Measurements from ENCODE around the gene TTYH2. TPM values are rescaled to one million over a fixed set of nuclear protein-coding genes. Genes with fewer than 3 reads are reported as not detected.

Gene TTYH2
- total RNA-seq, 1 donor from 2014 or later = 1.2 TPM

DNA sequence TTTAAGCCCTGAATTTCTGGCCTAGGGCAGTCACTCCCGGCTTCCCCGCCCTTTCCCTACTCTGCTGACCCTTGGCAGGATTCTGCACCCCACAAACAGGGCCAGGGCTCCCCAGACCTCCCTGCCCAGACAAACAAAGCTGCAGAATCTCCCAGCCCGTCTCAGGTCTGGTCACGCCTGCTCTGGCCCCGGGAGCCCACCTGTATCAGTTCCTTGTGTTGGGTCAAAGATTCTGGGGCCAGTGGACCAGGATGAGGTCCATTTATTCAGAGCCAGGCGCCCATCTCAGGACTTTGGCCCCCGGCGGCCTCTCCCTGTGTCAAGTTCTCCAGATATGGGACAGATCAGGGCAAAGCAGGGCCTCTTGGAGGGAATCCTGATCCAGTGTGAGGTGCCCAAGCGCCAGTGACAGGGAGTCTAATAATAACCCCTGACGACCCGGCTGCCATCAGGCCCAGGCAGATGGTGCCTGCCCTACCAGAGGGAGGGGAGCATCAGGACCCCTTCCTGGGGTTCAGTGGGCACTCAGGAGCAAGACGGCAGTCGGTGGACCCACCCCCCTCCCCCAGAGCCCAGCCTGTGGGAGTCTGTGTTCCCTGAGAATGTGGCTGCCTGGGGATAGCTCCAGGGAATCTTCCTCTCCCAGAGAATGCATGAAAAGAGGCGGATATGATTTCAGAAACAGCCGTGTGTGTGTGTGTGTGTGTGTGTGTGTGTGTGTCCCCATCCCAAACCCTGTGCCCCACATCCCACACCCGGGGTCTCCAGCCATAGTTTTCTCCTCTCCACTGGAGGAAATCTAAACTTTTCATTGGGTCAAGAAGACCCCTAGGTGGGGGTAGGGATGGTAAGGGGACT is 1.3 kb downstream of the TTYH2 start:
- DNase-seq (ENCODE audit: low read depth) = no peak
- TF ChIP-seq, protein P1, sequence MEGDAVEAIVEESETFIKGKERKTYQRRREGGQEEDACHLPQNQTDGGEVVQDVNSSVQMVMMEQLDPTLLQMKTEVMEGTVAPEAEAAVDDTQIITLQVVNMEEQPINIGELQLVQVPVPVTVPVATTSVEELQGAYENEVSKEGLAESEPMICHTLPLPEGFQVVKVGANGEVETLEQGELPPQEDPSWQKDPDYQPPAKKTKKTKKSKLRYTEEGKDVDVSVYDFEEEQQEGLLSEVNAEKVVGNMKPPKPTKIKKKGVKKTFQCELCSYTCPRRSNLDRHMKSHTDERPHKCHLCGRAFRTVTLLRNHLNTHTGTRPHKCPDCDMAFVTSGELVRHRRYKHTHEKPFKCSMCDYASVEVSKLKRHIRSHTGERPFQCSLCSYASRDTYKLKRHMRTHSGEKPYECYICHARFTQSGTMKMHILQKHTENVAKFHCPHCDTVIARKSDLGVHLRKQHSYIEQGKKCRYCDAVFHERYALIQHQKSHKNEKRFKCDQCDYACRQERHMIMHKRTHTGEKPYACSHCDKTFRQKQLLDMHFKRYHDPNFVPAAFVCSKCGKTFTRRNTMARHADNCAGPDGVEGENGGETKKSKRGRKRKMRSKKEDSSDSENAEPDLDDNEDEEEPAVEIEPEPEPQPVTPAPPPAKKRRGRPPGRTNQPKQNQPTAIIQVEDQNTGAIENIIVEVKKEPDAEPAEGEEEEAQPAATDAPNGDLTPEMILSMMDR (conservative IDR thresholded peaks at IDR 0.05; ENCODE audit: low read depth, low read length) = no peak
- H3K4me3 ChIP-seq (ENCODE audit: low read depth, low read length) = no peak overlapping the region

DNA sequence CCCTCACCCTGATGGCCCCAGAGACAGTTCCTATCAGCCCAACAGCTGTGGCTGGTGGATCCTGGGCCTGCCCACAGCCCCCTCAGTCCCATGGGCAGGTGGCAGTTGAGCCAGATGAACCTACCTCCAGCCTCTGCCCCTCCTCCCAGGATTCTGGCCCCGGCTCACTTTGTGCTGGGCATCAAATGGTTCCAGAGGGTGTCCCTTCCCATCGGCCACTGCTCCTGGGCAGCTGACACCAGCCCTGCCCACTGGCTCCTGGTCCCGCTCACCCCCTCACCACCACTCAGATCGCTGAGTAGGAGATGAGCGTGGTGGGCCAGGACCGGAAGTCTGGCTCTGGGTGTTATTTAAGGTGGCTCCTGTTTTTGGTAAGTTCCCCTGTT is 2.0 kb downstream of the TTYH2 start:
- TF ChIP-seq, protein P1 (conservative IDR thresholded peaks at IDR 0.05; ENCODE audit: low read depth, low read length) = no peak
- no peak overlapping the region for H3K4me3 ChIP-seq (ENCODE audit: low read depth, low read length)
- DNase-seq (ENCODE audit: low read depth) = no peak

DNA sequence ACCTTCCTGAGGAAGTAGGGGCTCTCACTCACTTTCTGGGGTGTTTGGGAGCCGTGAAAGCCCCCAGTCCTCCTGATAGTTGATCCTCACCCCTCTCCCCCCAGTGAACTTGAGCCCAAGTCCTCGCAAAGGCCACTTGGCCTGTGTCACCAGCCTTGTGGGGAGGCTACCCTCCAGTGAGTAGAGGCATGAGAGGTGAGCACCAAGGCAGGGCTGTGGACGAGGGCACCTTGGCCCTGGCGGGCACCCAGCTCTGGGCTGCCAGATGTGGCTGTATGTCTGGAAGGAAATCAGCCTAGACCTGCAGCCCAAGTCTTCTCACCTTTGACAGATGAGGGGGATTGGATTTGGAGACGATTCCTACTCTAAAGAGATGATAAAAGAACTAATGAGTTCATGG is 3.1 kb downstream of the TTYH2 start:
- DNase-seq (ENCODE audit: low read depth) = no peak
- H3K4me3 ChIP-seq (ENCODE audit: low read depth, low read length) = no peak overlapping the region
- TF ChIP-seq, protein P1 (conservative IDR thresholded peaks at IDR 0.05; ENCODE audit: low read depth, low read length) = no peak

DNA sequence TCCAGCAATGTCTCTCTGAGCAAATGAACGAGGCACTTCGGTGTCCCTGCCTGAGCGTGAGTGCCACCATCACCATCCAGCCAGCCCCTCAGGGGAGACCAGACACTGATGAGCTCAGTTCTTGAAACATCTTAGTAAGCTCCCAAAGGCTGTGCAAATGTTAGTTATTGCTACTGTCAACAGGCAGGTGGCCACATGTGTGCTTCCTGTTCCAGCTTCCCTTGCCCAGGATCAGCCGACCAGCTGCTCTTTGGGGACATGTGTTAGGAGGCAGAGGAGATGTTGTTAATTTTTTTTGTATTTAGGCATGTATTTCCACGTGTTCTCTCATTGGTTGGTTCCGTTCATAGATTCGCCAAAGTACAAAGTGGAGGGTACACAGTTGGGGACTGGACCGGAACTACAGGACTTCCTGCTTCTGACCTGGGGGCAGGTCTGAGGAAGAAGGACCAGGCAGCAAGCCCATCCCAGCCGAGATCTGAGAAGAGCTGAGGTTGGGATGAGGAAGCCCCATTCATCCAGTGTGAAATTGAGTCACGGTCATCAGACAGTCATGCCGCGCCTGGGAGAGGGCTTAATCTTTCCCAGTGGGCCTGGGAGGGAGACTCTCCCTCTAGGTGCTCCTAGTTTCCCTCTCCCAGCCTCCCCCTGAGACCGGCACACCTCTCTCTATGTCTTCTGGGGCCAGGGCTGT is 3.8 kb downstream of the TTYH2 start:
- H3K4me3 ChIP-seq (ENCODE audit: low read depth, low read length) = no peak overlapping the region
- DNase-seq (ENCODE audit: low read depth) = no peak
- TF ChIP-seq, protein P1 (conservative IDR thresholded peaks at IDR 0.05; ENCODE audit: low read depth, low read length) = no peak

DNA sequence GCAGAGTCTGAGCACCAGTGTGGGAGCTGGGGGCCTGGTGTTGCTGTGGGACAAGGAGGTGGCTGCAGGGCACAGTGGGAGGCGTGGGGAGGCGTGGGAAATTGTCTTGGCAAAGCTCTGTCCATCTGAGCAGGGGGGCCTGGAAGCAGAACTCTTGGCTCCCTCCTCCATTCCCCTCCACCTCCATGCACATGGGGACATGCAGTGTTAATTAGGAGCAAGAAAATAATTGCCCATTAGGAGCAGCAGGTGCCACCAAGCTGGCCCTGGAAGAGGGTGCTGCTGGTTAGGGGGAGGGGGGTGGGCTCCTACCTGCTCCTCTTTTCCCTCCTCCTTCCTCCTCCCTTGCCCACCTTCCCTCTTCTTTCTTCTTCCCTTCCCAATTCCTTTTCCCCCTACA is 4.5 kb downstream of the TTYH2 start:
- DNase-seq (ENCODE audit: low read depth) = no peak
- no peak overlapping the region for H3K4me3 ChIP-seq (ENCODE audit: low read depth, low read length)
- TF ChIP-seq, protein P1 (conservative IDR thresholded peaks at IDR 0.05; ENCODE audit: low read depth, low read length) = no peak

DNA sequence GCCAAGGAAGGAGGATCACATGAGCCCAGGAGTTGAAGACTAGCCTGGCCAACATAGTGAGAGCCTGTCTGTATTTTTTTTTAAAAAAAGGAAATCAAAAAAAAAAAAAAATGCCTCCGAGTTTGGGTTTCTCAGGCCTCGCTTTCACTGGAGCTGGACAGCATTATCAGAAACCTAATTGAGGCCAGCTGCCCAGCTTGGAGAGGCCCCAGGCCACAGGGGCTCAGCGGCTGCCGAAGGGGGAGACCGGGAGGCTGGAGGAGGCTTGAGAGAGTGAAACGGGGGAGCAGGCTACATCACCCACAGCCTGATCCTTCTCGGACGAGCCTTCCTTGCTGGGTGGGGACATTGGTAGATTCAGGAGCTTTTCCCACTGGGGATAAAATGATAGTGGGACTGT is 5.1 kb downstream of the TTYH2 start:
- no peak overlapping the region for H3K4me3 ChIP-seq (ENCODE audit: low read depth, low read length)
- DNase-seq (ENCODE audit: low read depth) = no peak
- TF ChIP-seq, protein P1 (conservative IDR thresholded peaks at IDR 0.05; ENCODE audit: low read depth, low read length) = no peak
